NCI-H69 (cell line): ENCODE data around the gene NOS2.
"Not testable (repeated sequence)": the region's sequence is repeated elsewhere in the genome, so short reads cannot be mapped to it uniquely, and the experiment has no call there.

Source experiments
- DNase-seq: peaks from one replicate; lab custom pipeline; 2025; lab: John Stamatoyannopoulos, UW

Gene NOS2

DNA sequence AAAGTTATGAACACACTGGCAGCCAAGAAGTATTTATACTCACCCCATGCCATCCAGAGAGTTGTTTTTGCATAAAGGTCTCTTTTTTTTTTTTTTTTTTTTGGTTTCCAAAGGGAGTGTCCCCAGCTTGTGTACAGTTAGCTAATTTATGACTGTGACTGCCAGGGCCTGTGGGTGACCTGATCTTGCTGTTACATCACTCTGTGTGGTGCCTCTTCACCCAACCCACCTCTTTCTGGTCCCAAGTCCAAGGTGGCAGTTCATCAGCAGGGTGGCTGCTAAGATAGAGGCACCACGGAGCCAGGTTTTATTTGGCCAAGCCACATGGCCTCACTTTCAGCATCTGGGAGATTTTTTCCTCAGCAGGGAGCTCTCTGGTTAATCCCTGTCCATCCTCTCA lies at the start of gene NOS2:
Gene NOS2 (minus strand): TSS at position 8 of the 400 bp plus-strand sequence. CDS start 1,720 bp downstream, outside the sequence.
- peak; percentile 63 for DNase-seq

DNA sequence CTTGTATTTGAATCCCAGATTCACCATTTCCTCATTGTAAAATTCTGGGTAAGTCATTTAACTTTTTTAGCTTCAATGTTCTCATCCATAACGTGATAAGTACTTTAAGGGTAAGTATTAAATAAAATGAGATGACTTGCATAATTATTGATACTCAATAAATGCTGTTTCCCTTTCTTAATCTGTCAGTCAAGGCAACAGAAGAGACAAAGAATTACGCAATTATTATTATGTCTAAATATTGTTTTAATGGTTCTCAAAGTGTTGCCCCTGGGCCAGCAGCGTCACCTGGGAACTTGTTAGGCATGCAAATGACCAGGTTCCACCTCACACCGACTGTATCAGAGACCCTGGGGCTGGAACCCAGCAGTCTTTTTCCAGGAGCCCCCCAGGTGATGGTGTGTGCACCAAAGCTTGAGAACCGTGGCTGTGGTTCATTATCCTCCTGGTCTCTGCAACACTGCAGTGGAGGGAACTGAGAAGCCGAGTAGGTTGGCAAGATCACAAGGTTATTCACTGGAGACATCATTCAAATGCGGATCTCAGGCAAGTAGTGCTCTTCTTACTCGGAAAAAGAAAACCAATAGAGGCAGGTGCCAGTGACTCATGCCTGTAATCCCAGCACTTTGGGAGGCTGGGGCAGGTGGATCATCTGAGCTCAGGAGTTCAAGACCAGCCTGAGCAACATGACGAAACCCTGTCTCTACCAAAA lies 49.3 kb upstream of the NOS2 start:
- no peak for DNase-seq

DNA sequence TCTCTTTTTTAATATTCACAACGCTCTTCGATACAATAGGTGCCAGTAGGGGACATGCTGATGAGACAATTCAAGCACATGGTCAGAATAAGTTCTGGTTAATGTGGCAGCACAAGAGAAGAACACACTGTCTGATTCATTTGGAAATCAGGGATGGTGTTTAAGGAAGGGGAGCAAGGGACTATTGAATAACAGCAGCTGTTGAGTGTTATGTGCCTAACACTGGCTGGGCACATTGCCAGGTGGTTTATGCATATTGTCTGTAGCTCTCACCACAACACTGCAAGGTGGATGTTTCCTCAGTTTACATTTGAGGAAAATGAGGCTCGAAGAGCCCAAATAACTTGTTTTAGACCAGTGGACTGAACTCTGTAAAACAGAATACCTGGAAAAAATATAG lies 48.6 kb upstream of the NOS2 start:
- peak; percentile 67 for DNase-seq

DNA sequence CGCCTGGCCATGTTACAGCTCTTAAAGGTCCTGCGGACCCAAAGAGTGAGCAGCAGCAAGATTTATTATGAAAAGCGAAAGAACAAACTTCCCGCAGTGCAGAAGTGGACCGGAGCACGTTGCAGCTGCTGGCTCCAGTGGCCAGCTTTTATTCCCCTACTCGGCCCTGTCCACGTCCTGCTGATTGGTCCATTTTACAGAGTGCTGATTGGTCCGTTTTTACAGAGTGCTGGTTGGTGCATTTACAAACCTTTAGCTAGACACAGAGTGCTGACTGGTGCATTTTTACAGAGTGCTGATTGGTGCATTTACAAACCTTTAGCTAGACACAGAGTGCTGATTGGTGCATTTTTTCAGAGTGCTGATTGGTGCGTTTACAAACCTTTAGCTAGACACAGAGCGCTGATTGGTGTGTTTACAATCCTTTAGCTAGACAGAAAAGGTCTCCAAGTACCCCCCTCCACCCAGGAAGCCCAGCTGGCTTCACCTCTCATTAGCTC lies 46.5 kb upstream of the NOS2 start:
- not testable (repeated sequence) for DNase-seq

DNA sequence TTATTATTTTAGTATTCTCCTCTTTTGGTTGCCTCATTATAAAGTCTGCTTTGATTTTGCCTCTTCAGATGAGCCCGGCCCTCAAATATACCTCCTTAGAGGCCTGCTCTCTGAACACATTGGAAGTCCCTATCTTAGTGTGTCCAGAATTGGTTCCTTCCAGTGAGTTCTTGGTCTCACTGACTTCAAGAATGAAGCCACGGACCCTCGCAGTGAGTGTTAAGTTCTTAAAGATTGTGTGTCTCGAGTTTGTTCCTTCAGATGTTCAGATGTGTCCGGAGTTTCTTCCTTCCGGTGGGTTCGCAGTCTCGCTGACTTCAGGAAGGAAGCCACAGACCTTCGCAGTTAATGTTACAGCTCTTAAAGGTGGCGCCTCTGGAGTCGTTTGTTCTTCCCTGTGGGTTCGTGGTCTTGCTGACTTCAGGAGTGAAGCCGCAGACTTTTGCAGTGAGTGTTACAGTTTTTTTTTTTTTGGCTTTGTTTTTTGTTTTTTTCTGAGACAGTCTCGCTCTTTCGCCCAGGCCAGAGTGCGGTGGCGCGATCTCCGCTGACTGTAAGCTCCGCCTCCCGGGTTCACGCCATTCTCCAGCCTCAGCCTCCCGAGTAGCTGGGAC lies 45.8 kb upstream of the NOS2 start:
- DNase-seq: no peak

DNA sequence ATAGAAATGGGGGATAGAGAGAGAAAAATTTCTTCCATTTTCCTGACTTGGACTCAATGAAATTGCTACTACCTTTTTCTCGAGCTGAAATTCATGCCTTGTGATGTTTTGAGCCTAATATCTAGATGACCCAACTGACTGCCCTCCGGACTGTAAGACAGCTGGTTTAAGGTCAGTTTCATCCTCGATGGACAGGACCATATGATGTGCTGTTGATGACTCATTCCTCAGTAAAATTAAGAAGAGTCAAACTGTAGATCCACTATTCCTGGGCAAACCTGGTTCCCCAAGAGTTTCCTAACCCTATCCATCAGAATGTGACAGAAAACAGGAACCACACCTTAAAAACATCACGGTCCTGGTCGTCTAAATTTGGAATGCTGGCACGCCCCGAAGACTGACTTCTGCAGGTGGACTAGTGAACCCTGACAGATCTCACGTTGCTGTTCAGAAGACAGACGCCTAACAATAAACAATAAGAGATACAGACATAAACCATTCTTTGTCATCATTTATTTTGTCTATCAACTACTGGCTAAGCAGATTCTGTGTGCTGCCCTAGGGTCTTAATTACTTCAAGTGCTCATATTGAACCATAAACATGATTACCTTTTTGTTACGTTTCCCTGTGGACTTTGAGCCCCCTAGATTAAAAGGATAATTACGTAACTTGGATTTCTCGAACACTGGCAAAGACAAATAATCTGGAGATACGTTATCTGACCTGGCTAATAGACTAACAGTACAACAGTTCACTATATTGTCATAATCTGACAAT lies 45.1 kb upstream of the NOS2 start:
- DNase-seq: no peak

DNA sequence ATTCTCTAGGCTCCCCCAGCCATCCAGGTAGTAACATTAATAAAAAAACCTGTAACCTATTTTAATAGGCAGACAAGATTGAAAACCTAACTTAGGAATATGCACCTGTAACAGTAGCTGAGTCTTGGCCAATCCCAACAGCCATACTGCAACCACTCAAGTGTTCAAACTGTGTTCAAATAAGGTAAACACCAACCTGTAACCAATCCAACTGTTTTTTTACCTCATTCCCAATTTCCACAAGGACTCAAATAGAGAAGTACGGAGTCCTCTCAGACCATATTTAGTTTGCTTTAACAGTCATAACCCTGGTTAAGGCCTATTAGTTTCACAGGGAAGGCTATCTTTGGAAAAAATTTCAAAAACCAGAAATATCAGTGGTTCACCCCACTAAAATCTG lies 40.4 kb upstream of the NOS2 start:
- no peak for DNase-seq

DNA sequence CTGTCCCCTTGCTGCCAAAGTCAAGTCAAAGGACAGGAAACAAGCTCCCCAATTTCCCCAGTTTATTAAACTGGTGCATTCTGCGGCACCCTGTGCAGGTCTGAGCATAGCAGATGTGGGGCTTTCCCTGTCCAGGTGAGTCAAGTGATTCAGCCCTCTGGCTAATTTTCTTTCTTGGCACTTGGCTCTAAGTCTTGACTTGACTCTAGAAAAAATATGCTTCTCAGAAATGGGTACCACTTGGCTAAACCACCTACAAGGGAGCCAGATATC lies 40.0 kb upstream of the NOS2 start:
- DNase-seq: not testable (repeated sequence)

DNA sequence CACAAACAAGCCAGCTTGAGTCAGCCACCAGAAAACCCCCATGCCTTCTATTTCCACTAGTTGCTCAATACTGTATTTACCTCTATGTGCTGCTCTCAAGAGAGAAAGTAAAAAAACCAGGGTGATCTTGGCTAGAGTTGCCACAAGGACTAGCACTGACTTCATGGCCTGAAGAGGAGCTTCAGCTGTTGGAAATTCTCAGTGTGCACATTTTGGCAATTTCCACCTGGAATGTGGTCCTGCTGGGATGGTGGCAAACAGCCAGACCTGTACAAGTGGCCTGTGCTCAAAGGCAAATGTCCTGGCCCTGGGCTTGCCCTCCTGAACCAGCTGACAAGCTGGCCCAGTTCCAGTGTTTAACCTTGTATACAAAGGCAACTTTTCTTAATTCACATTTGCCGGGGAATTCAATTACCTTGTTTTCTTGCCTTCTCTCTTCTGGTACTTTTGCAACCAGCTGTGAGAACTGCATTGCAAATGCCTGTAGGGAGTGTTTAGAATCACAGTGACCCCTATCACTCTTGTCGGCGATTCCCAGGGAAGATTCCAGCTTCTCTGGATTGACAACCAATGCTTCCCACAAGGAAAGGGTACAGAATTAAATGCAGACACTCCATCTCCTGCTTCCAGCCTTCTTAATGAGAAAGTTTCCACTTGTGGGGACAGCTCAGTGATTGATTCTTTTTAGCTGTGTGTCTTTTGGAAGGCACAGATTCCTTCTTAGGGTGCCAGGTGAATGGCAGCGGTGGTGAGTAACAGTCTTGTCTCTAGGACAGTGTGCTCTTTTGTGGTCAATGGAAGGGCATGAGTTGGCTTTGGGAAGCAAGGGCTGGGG lies 39.5 kb upstream of the NOS2 start:
- DNase-seq: not testable (repeated sequence)

DNA sequence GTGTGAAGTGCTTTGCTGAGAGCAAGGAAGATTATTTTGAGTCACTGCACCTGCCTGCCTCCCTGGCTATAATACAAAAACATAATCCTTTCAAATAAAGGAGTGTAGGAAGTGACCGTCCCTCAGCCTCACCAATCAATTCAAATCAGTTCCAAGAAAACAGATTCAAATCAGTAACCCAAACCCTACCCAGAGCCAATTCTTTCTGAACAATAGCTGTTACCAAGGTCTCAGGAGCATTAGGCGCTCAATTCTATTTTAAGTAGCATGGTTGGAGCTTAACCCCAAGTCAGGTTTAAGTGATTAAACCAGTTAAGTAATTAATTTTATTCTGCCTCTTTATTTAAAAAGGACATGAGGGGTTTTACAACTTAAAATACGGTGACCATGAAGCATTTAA lies 38.3 kb upstream of the NOS2 start:
- DNase-seq: not testable (repeated sequence)

DNA sequence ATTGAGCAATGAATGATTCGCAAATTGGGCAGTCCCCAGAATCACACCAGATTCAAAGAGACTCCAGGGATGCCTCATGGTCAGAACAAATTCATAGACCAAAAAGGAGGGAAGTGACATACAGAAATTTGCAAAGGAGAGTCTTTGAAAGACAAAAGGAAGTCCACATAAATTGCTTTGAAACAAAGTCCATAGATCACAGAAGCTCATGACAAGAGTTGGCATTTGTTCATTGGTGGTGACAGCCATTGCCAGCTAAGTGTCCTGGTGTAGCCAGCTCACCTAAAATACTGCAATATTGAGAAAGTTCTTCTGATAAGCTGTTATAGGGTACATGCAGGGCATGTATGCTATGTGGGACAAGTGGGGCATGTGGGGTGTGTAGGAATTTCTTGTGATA lies 37.4 kb upstream of the NOS2 start:
- DNase-seq: not testable (repeated sequence)

DNA sequence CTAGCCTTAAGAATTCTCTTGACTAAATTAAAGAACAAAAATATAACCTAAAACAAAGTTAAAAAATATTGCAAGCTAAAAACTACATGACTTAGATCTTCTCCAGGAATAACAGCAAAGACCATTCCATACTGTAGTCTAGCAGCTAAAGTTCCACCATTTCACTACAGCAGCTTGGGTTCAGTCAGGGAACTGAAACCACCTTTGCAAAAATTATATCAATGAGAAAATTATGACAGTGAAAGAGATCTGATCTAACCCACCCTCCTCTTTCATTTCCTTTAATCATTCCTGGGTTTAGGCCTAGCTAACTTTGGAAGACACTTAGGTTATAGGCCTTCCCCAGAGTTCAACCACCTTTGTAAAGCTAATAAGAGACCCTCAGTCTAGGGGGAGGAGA lies 36.3 kb upstream of the NOS2 start:
- no peak for DNase-seq

DNA sequence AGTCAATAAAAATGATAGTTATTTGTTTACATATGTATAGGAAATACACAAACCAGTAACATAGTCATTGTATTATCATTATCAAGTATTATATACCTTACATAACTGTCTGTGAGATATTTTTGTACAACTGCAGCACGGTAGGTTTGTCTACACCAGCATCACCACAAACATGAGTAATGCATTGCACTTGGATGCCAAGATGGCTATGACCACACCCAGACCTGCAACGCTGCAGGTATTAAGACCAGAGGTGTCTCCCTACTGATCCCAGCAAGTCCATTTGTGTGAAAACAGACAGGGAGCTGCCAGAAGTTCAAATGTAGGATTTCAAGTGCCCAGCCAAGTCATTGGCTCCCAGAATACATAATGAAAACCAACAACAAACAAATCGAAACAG lies 34.2 kb upstream of the NOS2 start:
- no peak for DNase-seq

DNA sequence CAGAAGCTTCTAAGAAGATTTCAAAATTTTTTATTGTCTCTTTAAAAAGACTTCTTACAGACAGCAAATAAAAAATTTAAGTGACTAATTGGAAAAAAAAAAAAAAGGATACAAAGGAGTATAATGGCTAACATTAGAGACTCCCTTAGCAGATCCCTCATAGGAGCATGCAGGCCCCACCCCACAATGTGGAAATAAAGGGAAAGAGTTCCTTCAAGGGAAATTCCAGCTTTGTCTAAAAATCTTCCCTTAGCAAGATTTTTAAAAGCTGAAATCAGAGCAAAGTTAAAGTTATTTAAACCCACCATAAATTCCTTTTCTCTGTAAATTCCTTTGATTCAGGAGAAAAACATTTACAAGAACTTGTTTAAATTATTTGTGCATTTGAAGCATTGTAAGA lies 32.5 kb upstream of the NOS2 start:
- DNase-seq: no peak

DNA sequence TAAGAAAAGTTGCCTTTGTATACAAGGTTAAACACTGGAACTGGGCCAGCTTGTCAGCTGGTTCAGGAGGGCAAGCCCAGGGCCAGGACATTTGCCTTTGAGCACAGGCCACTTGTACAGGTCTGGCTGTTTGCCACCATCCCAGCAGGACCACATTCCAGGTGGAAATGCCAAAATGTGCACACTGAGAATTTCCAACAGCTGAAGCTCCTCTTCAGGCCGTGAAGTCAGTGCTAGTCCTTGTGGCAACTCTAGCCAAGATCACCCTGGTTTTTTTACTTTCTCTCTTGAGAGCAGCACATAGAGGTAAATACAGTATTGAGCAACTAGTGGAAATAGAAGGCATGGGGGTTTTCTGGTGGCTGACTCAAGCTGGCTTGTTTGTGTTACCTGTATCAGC lies 29.6 kb upstream of the NOS2 start:
- not testable (repeated sequence) for DNase-seq

DNA sequence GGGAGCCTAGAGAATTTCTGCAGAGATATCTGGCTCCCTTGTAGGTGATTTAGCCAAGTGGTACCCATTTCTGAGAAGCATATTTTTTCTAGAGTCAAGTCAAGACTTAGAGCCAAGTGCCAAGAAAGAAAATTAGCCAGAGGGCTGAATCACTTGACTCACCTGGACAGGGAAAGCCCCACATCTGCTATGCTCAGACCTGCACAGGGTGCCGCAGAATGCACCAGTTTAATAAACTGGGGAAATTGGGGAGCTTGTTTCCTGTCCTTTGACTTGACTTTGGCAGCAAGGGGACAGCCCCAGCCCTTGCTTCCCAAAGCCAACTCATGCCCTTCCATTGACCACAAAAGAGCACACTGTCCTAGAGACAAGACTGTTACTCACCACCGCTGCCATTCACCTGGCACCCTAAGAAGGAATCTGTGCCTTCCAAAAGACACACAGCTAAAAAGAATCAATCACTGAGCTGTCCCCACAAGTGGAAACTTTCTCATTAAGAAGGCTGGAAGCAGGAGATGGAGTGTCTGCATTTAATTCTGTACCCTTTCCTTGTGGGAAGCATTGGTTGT lies 28.9 kb upstream of the NOS2 start:
- DNase-seq: not testable (repeated sequence)

DNA sequence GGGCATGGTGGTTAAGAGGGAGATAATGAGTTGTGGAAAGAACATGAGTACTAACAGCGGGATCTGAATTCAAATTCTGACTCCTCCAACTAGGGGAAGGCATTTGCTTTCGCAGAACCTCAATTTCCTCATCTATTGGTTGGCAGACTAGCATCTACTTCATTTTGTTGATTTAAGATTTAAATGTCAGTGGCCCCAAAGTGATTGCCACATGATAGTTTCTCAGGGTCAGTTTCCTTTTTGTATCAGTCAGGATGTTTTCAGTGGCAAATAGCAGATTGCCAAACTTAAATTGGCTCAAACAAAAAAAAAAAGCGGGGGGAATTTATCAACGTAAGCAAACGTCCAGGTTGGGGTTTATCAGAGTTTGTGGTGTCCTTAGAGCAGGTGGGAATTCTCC lies 25.1 kb upstream of the NOS2 start:
- DNase-seq: no peak

DNA sequence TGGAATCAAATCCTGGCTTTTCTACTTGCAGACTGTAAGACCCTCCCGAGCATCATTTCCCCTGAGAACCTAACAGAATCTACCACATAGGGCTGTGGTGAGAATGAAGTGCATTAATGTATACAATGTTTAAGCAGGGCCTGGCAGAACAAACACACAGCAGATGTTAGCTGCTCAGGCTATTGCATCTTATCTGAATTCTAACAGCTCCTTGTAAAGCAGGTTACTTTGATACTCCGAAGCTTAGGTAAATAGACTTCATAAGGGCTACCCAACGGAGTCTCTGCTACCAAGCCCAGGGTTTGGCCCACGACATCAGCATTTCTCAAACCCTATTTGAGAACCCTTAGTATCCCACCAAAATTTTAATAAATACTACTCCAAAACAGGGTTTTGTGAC lies 24.4 kb upstream of the NOS2 start:
- peak; percentile 14 for DNase-seq

DNA sequence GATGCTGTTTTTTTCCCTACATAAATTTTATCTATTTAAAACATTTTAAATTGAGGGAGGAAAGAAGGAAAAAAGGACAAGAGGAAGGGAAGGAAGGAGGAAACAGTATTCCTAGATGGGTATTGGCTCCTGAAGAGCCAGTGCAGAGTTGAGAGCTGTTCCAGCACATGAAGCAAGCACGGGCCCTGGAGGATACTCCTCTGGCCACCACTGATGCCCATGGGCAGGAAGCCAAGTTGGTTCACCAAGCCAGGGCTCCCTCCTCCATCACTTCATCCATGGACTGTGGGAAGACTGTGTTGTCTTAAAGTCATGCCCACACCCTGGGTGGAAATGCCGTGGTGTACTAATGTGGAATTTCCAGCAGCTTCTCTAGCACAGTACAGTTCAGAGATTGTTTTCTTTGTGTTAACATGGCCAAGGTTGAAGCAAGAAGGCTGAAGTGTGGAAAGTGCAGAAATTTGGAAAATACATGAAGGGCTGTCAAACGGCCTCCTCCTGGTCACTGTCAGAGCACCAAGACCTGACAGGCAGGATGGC lies 23.9 kb upstream of the NOS2 start:
- no peak for DNase-seq

DNA sequence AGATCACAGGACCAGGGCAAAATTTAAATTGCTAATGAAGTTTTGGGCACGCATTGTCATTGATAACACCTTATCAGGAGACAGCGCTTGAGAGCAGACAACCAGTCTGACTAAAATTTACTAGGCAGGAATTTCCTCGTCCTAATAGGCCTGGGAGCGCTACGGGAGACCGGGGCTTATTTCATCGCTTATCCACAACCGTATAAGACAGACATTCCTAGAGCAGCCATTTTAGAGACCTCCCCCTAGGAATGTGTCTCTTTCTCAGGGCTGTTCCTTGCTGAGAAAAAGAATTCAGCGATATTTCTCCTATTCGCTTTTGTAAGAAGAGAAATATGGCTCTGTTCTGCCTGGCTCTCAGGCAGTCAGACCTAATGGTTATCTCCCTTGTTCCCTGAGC lies 21.8 kb upstream of the NOS2 start:
- not testable (repeated sequence) for DNase-seq

DNA sequence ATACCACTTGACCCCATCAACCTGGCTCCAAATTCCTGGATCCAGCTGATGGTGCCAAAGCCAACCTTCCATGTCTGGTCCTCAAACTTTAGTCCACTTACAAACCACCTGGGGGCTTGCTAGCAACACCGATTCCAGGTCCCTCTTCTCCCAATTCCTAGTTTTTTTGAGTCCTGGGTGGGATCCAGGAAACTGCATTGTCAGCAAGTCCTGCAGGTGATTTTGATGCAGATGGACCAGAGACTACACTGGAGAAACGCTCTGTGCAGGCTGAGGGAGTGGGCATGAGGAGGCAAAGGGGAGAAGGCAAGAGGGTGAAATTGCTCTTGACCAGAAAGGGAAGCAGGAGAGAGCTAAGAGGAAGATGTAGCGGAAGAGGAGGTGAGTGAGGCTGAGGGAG lies 21.0 kb upstream of the NOS2 start:
- no peak for DNase-seq

DNA sequence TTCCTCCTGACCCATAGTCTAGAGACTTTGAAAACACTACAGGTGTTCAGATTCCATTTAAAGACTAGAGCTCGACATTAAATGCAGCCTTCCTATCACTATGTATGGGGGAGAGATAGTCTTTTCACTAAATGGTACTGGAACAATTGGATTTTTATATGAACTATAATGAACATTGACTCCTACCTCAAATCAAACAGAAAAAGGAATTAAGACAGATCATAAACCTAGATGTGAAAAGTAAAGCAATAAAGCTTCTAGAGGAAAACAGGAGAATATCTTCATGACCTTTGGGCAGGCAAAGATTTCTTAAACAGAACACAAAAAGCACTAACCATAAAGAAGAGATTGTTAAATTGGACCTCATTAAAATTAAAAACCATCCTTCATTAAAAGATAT lies 18.8 kb upstream of the NOS2 start:
- no peak for DNase-seq
